Activated CD4-positive, alpha-beta T cell treated with anti-CD3 and anti-CD28 coated beads, Interleukin-10, Interleukin-2, amounts not matched to agents 100 ng/mL and 50 ng/mL, durations not matched to agents 16 hours and 8 hours (primary cell): ENCODE measurements around the gene SPINDOC.
"Not testable (repeated sequence)": the region's sequence is repeated elsewhere in the genome, so short reads cannot be mapped to it uniquely, and the experiment has no call there.

Experiments
- DNase-seq: peaks from one replicate; pipeline ENCODE4 v3.0.0-alpha.2; 2020

The SPINDOC gene

GRCh38 chr11:63858628-63859550, 45.6 kb downstream of the SPINDOC start:
- DNase-seq, result no peak

- DNase-seq, result no peak
Measured at GRCh38 chr11:63862923-63863322, 49.7 kb downstream of the SPINDOC start.

- not testable (repeated sequence) for DNase-seq
Measured at GRCh38 chr11:63863620-63864019, 50.4 kb downstream of the SPINDOC start.

- DNase-seq, result peak; percentile 93
Measured at GRCh38 chr11:63866211-63866610, 53.0 kb downstream of the SPINDOC start.

DNA sequence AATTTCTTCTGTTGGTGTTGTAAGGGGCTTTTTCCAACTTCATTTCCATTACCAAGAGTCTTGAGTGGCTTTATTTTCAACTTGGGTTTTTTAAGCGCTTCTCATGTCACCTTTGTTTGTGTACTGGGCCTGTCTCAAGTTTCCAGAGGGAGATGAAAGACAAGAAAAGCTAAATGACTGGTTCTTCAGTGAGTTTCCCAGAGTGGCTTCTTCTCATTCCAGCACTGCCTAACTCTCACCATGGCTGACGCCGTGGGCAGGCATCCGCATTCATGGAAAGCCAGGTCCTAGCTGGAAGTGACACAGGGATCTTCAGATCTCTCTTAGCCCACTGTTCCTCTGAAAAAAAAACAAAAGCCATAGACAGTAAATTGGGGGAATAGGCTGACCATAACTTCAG, 54.3 kb downstream of the SPINDOC start:
- no peak for DNase-seq

- DNase-seq, result no peak
Measured at GRCh38 chr11:63868399-63869064, 55.3 kb downstream of the SPINDOC start.

- no peak for DNase-seq
Measured at GRCh38 chr11:63869171-63869591, 55.9 kb downstream of the SPINDOC start.

GRCh38 chr11:63869683-63870082, 56.4 kb downstream of the SPINDOC start:
- DNase-seq, result peak; percentile 66

DNA sequence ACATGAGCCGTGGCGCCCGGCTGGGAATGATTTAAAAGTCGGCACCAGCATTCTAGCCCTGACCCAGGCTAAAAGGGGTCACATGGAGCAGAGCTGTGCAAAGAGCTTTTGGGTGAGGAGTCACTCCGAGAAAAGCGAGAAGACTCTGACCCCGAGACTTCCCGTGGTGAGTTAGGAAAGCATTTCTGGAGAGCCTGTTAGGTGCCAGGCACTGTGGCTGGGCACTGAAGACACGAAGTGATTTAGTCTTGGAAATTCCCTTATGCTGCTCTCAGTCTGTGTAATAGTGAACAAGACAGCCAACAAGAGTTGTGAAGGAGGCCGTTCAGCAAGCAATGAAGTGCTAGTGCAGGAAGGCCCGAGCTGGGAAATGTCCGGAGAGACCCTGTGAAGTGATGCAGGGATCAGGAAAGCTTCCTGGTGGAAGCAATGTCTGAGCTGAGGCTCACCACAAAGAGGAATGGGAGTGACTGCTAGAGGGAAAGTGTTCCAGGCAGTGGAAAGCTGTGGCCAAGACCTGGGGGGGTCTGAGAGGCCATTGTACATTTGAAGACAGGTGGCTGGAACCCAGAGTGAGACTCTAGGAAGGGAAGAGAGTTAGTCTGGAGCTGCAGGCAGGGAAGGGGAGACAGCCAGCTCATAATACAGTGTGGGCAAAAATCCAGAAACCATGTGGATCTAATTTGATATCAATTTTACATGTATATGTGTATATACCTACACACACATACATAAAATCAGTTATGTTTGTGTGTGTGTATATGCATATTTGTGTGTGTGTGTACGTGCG, 57.3 kb downstream of the SPINDOC start:
- DNase-seq, result peak; percentile 44

DNA sequence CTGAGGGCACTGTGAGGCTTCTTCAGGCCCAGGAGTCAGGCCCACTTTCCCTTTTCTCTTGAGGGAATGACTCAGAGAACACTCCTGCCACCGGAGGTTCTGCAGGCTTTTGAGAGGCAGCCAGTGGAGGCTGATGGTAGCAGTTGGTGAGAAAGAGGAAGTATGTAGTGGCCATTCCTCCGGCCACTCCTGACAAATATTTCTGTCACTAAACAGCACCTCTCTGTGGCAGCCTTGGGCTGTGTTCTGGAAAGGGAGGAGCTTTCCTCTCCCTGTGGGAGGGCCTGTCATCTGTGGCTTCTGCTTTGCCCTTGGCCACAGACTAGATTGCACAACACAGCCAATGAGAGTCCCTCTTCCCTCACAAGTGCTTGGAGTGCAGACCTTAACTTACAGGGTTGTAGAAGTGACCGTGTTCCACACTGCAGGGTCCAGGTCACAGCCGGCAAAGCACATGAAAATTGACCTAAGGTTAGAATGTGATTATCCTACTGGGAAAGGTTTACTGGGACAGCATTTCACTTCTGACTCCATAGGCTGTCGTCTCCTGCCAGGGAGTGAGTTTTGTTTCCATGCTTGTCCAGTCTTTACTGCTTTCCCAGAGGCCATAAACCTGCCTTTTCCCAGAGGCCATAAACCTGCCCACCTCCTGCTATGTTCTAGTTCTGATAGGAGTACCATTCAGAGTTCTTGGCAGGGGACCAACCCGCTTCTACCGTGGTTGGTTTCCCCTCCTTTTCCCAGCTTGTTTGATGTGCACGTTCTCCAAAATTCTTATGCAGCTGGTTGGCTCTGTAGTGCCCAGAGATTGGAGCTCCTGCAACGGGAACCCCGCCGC, 58.9 kb downstream of the SPINDOC start:
- peak; percentile 74 for DNase-seq

DNA sequence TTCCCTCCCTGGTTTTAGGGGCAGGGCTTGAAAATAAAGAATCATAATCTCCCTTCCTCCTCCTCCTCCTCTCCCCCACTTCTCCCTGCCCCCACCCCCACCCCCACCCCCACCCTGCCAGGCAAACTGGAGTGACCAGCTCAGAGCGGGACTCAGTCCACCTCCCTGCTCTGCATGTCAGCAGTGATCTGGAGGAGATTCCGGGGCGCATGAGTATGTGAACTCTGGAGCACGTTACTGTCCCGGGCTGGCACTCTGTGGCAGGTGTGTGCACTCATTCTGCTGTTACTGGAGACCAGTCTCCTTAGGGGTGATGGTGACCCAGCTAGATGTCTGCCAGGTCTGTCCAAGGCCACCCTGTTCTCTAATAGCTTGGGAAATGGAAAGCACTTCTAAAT, 59.5 kb downstream of the SPINDOC start:
- DNase-seq, result no peak

GRCh38 chr11:63873311-63873710, 60.1 kb downstream of the SPINDOC start:
- no peak for DNase-seq

DNA sequence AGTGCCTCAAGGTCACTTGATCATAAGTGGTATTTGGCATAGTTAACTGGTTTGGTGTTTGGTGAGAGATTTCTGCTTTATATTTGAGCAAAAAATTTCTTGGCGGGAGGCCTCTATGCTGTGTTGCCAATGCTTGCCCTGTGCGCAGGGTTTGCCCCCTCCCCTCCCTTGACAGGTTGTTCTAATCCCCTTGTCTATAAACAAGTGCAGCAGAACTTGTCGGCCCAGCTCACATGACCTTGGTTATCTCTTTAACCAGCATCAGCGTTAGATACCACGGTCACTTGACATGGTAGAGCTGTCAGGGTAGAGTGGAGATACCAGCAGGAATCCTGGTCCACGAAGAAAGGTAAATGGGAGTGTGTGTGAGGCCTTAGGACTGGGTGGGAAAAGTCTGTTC, 61.3 kb downstream of the SPINDOC start:
- DNase-seq, result no peak

DNA sequence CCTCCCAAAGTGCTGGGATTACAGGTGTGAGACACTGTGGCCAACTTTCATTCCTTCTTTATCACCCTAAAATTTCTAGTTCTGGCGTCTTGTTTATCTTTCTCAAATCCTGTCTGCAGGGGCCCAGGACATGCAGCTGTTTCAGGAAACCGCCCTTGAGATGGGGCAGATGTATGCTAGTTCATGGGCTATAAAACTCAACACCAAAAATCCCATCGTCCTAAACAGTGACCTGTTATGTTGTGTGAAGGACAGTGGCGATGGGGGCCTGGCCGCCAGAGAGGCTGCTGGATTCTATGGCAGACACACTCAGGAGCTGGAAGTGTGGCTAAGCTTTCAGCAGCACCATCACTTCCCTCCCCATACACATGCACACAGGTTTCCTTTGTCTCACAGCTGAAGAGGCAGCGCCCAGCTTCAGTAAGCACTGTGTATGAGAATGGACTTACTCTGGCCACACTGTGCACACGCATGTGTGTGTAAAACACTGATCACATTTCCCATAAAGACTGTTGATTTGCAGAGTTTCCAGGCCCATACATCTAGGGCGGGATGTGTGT, 62.3 kb downstream of the SPINDOC start:
- no peak for DNase-seq

DNA sequence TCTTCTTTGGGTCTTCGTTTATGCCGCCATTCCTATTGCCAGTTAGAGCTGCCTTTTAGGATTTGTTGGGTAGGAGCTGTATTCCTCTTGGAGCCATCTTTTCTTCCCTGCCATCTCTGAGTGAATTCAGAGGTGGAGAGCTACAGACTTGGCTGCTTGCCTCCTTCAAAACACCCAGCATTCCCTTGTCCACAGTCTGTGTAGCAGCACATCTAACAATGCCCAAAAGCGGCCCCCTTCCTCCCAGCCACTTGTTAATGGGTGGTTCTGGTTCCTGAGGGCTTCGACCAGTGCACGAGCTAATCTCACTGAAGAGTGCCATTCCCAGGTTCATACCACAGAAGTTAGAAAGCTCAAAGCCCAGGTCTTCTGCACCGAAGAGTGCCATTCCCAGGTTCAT, 63.4 kb downstream of the SPINDOC start:
- DNase-seq, result no peak
